Measurements from ENCODE around the gene RHEBL1.

RHEBL1 gene

GRCh38 chr12:49026101-49026500 lies 43.7 kb downstream of the RHEBL1 start:
- TF ChIP-seq CTCF (conservative IDR thresholded peaks at IDR 0.05; ENCODE audit: control insufficient read depth, insufficient read depth, low read depth, low read length), result no peak

DNA sequence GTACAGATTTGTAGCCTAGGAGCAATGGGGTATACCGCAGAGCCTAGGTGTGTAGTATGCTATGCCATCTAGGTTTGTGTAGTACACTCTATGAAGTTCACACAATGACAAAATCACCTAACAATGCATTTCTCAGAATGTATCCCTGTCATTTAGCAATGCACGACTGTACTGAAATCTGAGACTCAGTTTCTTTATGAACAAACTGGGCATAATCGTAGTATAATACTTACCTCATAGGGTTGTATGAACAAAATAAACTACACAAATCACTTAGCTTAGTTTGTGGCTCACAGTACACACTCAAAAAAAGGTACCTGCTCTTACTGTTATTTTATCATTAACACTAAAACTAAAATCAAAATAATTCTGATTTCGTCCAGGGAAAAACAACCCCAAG lies 44.3 kb downstream of the RHEBL1 start:
- H3K4me3 ChIP-seq (ENCODE audit: control insufficient read depth, low read depth, low read length), result no peak overlapping the region
- DNase-seq (ENCODE audit: low read depth), result no peak
- no peak for TF ChIP-seq CTCF (conservative IDR thresholded peaks at IDR 0.05; ENCODE audit: control insufficient read depth, insufficient read depth, low read depth, low read length)

More at GRCh38 chr12:49026101-49026500, 43.7 kb downstream of the RHEBL1 start:
- H3K4me3 ChIP-seq (ENCODE audit: control insufficient read depth, low read depth, low read length), result no peak overlapping the region
- no peak for DNase-seq (ENCODE audit: low read depth)

GRCh38 chr12:49024543-49024942 lies 45.2 kb downstream of the RHEBL1 start:
- no peak for TF ChIP-seq CTCF (conservative IDR thresholded peaks at IDR 0.05; ENCODE audit: control insufficient read depth, insufficient read depth, low read depth, low read length)
- DNase-seq (ENCODE audit: low read depth), result no peak
- no peak overlapping the region for H3K4me3 ChIP-seq (ENCODE audit: control insufficient read depth, low read depth, low read length)

- no peak overlapping the region for H3K4me3 ChIP-seq (ENCODE audit: control insufficient read depth, low read depth, low read length)
- TF ChIP-seq CTCF (conservative IDR thresholded peaks at IDR 0.05; ENCODE audit: control insufficient read depth, insufficient read depth, low read depth, low read length), result no peak
- DNase-seq (ENCODE audit: low read depth), result no peak
Measured at GRCh38 chr12:49023812-49024211, 46.0 kb downstream of the RHEBL1 start.

- TF ChIP-seq CTCF (conservative IDR thresholded peaks at IDR 0.05; ENCODE audit: control insufficient read depth, insufficient read depth, low read depth, low read length), result no peak
- no peak overlapping the region for H3K4me3 ChIP-seq (ENCODE audit: control insufficient read depth, low read depth, low read length)
- no peak for DNase-seq (ENCODE audit: low read depth)
Measured at GRCh38 chr12:49022558-49023178, 47.1 kb downstream of the RHEBL1 start.

- no peak for TF ChIP-seq CTCF (conservative IDR thresholded peaks at IDR 0.05; ENCODE audit: control insufficient read depth, insufficient read depth, low read depth, low read length)
- DNase-seq (ENCODE audit: low read depth), result no peak
Measured at GRCh38 chr12:49021292-49021915, 48.4 kb downstream of the RHEBL1 start.

More at GRCh38 chr12:49021292-49021915, 48.4 kb downstream of the RHEBL1 start:
- H3K4me3 ChIP-seq (ENCODE audit: control insufficient read depth, low read depth, low read length), result no peak overlapping the region
